SW 1271 (cell line): Measurements from ENCODE around the gene FXYD4.
"Not testable (repeated sequence)": the region's sequence is repeated elsewhere in the genome, so short reads cannot be mapped to it uniquely, and the experiment has no call there.

Source experiments
- DNase-seq, 2 experiments: peaks; one replicate each; lab custom pipeline; 2025; lab: John Stamatoyannopoulos, UW

FXYD4 gene

GRCh38 chr10:43376046-43376635, 4.7 kb downstream of the FXYD4 start:
- DNase-seq: no peak

- no peak for DNase-seq
These were observed 5.5 kb downstream of the FXYD4 start for GRCh38 chr10:43376828-43377423.

DNA sequence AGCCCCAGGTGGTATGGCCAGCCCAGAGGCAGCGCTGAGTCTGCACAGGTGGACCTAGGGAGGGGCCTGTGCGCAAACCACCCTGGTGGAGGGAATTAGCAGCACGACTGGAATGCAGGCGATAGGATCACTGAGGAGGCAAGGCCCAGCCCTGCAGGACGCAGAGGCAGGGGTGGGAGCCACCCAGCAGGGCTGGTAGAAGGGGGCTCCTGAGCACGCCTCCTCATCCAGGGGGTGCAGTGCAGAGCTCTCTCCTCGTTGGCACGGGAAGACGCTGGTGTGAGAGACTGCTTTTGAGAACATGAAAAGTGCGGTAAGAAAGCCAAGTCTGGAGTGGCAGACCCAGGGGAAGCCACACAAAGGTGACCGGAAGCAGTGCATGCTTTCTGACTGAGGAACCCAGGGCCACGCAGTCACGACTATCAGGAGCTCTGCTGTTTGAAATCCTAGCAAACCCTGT, 6.0 kb downstream of the FXYD4 start:
- DNase-seq: no peak

- peak in 1 of 2 experiments; percentile 12 for DNase-seq
These were observed 9.3 kb downstream of the FXYD4 start for GRCh38 chr10:43380610-43381222.

DNA sequence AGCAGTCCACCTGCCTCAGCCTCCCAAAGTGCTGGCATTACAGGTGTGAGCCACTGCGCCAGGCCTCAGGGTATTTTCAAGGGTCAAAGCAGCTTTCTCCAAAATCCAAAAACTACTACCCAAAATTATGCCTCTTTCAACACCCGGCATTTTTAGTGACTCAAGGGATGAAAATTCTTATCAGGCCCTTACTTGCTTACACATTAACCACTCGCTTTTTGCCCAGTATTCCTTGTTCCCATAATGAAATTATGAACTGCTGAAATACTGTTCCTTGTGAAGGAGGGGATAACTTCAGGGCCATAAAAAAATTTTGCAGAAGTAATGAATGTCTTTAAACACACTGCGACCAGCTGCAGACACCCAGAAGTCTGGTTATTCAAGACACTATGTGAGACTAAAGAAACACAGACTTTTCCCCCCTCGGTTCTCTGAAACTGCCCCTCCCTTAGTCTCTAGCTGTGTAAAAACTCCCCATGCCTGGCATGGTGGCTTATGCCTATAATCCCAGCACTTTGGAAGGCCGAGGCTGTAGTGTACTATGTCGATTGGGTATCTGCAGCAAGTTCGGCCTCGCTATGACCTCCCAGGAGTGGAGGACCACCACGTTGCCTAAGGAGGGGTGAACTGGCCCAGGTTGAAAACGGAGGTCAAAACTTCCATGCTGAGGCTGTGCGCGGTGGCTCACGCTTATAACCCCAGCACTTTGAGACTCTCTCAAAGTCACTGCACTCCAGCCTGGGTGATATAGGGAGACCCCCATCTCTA, 12.0 kb downstream of the FXYD4 start:
- DNase-seq: no peak

DNA sequence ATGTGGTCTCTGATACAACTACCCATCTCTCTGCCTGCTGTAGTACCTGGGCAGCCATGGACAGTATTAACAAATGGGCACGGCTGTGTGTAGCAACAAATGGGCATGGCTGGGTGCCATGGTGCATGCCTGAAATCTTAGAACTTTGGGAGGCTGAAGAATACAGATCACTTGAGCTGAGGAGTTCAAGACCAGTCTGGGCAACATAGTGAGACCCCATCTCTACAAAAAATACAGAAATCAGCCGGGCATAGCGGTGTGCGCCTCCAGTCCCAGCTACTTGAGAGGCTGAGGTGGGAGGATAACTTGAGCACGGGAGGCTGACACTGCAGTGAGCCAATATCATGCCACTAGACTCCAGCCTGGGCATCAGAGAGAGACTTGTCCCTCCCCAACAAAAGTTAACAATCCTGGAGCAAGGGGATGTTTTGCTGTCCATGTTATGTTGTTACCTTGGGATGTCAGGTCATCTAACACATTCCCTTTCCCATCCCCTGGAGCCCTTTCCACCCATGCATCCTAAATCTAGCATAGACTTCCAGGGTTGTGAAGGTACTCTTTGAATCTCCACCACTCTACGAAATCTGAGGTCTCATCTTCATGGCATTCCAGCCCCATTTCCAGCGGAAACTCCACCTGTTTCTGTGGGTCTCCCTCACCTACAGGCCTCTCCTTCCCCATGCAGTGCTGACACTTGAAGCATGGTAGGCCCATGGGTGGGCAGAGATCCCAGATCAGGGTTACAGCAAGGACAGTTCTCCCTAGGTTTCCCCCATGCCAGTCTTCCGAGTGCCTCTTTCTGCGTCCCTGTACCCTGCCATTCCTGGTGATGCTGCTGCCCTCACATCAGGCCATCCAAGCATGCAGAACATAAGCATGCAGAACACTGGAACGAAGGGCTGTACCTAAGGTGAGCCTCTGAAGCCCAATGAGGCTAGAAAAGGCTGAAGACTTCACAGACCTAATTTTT, 13.1 kb downstream of the FXYD4 start:
- peak in 1 of 2 experiments; percentile 17 for DNase-seq

DNA sequence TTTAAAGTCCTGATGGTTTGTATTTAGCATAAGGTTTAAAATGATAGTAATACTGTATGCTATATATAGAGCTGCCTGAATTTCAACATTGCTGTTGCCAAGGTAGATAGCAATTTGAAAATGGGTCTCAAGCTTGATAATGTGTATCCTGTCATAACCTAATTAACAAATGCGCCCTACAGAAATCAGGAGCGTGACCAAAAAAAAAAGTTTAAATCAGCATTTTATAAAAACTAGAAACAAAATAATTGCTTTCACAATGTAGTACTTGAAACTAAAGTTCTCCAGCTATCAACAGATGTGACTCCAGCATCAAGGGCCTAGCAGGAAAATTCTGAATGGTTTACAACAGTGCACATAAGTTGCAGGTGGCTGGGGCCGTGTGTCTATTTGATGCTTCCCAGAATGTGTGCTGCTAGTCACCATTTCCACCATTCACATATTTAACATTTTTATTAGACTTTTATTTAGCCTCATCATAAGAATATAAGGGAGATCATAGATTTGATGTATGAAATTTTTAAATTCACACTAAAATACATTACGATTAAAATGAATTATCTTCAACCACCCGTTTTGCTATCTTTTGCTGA, 14.1 kb downstream of the FXYD4 start:
- DNase-seq: no peak

DNA sequence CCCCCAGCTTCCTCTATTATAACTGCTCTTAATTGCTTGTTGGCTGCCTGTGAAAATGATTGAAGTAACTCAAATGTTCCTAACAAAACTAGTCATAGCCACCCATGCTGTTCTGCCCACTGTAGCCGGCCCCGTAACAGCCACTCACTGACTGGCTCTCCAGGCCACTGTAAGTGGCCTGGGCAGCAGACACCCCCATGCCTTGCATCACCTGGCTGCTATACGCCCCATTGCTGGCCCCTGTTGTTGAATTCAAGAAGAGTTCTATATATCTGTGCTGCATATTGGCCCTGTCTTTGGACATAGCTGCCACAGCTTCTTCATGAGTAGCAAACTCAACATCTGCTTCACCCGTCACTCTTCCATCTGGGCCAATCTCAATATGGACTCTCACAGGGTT, 15.1 kb downstream of the FXYD4 start:
- no peak for DNase-seq

- DNase-seq: no peak
These were observed 15.7 kb downstream of the FXYD4 start for GRCh38 chr10:43386981-43387677.

DNA sequence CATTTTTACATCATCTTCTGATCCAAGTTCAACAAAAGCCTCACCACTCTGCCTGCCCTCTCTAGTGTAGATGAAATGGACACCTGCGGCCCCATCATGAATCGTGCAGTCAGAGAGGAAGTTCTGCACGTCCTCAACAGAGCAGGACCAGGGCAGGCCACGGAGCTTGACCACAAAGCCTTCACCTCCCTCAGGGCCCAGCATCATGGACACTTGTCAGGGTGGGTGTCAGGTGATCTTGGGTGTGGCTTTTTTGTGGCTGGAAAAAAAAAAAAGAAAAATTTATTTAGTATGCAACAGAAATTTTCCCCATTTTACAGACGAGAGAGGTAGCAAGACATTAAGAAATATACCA, 16.2 kb downstream of the FXYD4 start:
- no peak for DNase-seq

DNA sequence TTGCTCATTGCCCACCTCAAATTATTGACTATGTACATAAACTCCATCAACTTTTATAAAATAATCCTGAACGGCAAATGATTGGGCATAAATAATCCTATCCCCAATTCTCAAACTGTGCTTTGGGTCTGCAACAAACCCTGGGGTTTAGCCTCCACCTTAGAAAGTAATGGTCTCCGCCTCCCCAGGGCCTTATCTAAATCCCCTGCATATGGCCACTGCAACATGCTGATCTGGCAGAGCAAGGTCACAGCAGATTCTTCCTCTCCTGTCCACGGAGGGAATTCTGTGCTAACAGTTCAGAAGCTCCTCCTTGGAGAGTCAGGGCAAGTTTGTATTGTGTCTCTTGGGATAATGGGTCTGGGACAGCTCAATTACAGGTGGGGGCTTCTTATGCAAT, 18.4 kb downstream of the FXYD4 start:
- DNase-seq: no peak

DNA sequence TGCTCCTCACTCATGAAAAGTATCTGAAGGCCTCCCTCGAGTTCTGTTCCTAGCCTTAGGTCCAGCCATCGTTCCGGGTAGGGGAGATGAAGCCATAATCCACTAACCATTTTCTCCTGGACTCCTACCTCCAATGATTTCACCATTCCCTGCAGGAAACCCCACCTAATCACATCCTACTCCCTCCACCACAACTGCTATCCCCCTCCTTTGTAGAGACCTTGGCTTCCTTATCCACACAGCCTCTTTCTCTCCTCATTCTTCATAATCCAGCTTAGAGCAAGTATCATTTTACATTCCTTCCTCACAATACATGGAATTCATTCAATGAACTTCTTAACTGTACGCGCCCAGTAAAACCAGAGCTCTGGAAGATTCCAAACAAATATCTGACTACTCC, 18.9 kb downstream of the FXYD4 start:
- DNase-seq: no peak

DNA sequence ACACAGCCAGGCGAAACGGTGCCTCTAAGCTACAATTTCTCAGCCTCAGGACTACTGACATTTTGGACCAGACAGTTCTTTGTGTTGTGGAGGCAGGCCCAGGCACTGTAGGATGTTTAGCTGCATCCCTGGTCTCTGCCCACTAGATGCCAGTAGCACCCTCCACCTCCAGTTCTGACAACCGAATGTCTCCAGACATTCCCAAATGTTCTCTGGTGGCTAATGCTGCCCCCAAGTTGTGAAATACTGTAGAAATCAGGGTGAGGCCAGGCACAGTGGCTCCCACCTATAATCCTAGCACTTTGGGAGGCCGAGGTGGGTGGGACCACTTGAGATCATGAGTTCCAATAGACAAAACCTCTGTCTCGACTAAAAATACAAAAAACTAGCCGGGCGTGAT, 19.3 kb downstream of the FXYD4 start:
- peak in 1 of 2 experiments; percentile 42 for DNase-seq

GRCh38 chr10:43391496-43391895, 20.1 kb downstream of the FXYD4 start:
- DNase-seq: no peak

- no peak for DNase-seq
These were observed 21.3 kb downstream of the FXYD4 start for GRCh38 chr10:43392748-43393147.

DNA sequence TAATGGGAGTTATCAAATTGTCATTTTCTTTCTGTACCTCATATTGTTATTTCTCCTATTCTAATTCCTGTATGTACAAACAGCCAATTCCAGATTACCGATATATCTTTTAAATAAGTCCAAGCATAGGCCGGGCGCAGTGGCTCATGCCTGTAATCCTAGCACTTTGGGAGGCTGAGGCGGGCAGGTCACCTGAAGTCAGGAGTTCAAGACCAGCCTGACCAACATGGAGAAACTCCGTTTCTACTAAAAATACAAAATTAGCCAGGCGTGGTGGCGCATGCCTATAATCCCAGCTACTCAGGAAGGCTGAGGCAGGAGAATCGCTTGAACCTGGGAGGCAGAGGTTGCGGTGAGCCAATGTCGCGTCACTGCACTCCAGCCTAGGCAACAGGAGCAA, 21.8 kb downstream of the FXYD4 start:
- DNase-seq: not testable (repeated sequence)

GRCh38 chr10:43393606-43394360, 22.3 kb downstream of the FXYD4 start:
- no peak for DNase-seq

GRCh38 chr10:43394868-43395267, 23.4 kb downstream of the FXYD4 start:
- no peak for DNase-seq

DNA sequence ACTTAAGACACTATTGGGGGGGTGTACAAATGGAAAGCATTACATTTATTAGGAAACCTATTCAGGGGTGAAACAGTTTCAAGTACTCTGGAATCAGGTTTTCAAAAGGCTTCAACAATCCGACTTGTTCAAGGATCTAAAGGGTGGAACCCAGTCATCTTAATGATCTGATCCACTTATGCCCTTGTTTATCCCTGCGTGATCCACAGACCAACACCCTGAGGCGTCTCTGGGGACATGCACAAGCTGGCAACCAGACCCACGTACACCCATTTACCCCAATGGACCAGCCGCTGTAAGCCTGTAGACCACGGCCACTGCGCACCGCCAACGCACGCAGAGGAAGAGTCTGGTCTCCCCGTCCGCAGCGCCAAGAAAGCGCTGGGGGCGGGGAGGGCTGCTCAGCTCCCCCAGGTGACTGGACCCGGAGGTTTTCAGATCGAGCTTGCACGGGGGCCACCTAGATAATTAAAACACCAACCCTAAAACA, 24.2 kb downstream of the FXYD4 start:
- no peak for DNase-seq
